Stimulated activated CD8-positive, alpha-beta memory T cell treated with anti-CD3 and anti-CD28 coated beads, Interleukin-7, amount 100 ng/mL, for 1 hour (primary cell): ENCODE results near the gene EDC3.
"Not testable (repeated sequence)": the region's sequence is repeated elsewhere in the genome, so short reads cannot be mapped to it uniquely, and the experiment has no call there.

Source experiments
- DNase-seq, 2 donors: peaks; one replicate each; pipeline ENCODE4 v3.0.0-alpha.2; 2020; ENCODE audit warnings: low read depth in 2 of 2

EDC3 gene

DNA sequence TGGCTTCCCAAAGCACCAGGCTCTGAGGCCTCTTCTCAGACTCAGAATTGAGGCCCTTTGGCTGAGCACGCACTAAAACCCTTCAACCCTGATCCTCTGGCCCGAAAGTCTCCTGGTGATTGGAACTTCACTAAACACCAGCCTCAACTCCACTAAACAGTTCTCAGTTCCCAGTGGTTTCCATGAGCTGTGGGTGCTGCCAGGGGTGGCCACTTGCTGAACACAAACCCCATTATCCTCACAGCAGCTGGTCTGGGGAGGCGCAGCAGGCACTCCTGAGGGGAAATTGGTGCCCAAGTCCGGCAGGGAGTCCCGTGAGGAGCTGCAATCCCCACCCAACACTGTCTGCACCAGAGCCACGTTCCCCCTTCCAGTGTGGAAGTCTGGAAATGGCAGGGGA, 84.0 kb downstream of the EDC3 start:
- no peak for DNase-seq

DNA sequence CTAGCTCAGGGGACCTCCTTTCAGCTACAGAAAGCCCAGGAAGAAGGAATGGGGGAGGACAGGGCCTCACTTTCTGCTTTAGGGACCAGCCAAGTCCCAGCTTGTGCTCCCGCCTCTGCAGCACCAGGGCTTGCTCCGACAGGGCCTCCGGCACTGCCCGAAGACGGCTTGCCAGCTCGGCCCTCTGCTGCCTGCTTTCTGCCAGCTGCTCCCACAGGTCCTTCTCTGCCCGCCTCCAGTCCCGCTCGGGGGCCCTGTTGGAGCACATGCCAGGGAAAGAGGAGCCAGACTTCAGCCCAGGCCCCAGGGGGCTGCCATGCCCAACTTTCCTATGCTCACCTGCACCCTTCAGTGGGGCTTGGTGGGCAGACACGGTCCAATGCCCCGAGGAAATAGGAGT, 84.5 kb downstream of the EDC3 start:
- DNase-seq = no peak

DNA sequence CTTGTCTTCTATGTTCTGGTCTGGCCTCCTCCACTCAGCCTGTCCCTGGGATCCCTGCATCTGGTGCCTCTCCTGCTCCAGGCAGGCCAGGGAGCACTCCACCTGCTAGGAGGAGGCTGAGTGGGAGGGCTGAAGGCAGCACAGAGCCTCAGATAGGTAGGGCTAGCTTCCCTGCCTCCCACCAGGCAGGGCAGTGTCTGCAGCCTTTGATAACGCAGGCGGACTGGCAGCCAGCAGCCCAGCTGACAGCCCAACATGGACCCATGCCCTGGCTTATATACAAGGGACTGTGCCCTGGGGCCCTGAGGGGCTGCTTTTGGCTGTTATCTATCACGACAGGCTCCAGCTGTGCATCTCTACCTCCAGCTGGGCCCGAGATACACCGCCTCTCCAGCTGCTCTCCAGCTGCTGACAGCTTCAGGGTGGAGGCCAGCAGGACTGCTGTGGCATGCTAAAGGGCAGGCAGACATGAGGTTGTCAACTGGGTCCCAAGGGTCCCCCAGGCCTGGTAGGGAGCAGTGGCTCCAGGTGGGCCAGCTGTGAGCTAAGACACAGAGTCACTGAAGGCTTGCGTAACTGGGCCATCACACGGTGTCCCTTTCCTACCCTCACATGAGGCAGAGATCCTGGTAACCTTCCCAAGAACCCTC, 85.4 kb downstream of the EDC3 start:
- no peak for DNase-seq

DNA sequence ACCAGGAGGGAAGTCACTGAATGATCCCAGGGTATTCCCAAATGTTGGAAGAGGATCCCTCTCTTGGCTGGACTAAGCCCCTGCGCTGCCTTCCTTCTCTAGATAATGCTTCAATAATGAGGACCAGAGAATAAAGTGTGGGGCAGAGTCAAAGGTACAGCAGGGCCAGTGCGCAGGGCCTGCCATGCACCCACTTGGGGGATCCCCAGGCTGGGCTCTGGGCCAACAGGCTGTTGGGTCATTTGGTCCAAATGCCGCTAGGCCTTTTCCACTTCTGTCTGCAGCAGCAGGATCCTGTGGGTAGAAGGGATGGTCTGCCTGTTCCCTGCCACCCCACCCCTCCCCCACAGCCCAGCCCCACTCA, 85.9 kb downstream of the EDC3 start:
- DNase-seq = no peak

DNA sequence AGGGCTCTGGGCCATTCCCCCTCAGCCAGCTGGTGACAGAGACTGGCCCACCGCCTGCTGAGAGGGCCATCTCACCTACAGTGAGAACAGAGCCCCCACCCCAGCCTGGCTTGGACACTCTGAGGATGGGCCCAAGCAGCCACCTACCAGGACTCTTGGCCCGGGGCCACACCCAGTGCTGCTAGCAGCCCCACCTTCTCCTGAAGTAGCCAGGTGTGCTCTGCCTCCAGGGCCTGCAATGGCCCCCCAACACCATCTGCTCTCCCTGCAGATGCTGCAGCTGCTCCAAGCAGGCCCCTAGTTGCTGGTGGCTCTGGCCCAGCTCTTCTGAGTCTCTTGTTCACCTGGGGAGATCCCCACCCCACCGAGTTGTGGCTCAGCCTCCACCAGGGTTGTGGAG, 87.0 kb downstream of the EDC3 start:
- DNase-seq = no peak

DNA sequence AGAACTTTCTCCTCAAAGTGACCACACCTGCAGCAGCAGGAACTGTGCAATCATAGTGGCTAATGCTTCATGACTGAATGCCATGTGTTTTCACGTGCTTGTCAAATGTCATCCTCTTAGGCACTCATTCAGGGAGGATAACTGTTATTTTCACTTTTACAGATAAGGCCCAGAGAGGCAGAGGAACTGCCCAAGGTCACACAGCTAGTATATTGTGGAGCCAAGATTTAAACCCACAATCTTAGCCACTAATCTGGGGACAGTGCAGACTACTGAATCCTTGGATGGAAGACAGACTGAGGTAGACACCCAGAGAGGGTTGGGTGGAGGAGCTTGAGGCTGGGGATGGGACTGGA, 90.1 kb downstream of the EDC3 start:
- no peak for DNase-seq

DNA sequence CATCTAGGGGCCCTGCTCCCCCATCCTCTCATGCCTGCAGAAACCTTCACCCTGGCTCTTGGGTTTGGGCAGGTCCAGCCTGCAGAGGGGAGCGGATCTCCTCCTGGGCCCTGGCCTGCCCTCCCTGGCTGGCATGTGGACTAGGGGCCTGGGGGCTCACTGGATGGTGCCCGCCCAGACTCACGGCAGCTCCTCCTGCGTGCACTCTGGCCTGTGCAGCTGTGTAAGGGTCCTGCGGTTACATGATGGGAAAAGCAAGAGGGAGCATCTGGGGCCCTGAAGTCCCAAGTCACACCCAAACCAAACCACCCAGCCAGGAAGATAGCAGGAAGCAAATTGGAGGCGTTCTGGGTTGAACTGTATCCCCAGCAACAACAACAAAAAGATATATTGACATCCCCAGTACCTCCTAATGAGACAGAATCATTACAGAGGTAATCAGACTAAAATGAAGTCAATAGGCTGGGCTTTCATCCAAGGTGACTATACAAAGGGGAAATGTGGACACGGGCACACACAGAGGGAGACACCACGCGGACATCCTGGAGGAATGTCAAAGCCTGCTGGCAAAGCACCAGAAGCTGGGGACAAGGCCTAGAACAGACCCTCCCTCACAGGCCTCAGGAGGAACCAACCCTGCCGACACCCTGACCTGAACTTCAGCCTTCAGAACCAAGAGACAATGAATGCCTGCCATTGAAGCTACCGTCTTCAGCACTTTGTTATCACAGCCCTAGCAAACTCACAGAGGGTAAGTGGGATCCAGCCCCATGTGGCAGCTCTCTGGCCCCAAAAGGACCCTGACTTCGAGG, 90.6 kb downstream of the EDC3 start:
- no peak for DNase-seq

DNA sequence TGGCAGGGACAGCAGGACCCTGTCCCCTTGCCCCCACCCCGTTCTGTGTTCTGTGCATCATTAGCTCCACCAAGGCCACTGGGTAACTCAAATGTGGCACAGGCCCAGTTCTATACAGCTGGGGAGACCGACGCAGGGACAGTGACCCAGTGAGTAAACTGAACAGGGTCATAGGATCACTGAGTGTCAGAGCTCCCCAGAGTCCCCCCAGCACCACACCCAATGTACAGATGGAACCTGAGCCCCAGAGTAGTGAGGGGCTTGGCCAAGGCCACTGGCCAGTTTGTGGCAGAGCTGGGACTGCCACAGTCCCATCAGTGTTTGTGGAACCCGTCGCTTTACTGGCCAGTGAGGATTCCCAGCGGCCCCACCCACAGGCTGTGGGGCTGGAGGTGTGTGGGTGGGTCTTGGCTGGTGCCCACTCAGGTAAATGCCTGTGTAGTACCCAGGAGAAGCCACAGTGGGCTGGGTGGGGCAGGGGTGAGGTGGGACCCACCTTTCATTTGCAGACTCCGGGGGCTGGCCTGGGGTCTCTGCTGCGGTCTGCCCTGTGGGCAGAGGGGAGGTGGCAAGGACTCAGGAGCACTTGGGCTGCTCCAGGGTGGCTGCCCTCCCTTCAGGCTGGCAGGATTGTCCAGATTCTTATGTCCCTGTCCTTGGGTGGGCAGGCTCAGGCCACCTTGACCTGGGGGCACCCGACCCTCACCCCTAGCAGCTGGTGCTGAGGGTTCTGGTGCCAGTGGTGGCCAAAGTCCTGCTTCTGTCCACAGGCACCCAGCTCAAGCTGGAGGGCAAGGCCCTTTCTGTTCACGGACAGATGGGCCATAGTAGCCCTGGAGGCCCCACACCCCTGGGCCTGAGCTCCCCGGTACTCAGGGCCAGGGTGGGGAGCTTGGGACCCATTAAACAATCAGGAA, 91.8 kb downstream of the EDC3 start:
- no peak for DNase-seq

DNA sequence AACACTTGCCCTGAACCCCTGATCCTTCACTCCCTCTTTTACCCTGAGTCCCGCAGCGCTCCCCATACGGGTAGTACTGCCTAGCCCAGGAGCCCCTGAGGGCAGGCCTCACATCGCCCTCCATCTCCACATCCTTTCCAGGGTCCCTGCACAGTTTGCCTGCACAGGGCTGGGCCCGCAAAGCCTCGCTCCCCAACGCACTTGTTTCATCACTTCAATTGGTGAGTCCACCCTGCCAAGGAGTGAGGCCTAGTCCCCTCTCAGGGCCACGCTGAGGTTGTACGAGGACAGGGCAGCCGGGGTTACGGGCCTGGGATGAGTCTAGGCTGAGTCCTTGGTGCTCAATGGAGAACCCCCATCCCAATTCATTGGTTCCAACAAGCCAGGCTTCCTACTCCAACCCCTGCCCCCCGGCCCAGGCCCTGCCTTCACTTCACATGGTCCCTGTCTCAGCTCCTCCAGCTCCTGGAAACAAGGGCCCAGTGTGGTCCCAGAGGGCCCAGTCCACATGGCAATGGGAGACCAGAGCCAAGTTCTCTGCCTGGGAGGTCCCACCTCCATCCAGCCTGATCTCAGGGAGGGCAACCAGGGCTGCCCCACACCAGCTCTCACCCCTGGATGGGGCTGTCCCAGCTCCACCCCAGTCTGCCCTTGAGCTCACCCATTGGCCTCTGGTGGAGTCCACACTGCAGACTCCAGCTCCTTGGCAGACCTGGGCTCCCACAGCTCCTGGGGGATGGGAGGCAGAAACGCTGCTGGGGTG, 92.6 kb downstream of the EDC3 start:
- no peak for DNase-seq

DNA sequence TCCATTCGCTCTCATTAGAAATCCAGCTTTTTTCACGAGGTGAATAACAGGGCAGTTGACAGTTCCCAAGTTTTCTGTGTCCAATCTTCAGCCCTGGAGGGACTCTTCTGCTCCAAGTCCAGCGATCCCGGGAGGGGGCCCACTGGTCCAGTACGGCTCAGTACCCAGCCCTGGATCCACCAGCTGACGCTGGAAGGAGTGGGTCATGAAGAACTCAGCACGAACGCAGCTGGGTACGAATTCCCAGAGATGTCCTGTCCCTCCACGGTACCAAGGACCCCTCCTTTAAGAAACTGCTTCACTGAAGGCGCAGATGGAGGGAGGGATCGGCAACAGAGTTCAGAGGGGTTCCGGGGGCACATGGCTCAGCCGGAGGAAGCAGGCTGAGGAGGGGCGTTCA, 96.7 kb downstream of the EDC3 start:
- no peak for DNase-seq

DNA sequence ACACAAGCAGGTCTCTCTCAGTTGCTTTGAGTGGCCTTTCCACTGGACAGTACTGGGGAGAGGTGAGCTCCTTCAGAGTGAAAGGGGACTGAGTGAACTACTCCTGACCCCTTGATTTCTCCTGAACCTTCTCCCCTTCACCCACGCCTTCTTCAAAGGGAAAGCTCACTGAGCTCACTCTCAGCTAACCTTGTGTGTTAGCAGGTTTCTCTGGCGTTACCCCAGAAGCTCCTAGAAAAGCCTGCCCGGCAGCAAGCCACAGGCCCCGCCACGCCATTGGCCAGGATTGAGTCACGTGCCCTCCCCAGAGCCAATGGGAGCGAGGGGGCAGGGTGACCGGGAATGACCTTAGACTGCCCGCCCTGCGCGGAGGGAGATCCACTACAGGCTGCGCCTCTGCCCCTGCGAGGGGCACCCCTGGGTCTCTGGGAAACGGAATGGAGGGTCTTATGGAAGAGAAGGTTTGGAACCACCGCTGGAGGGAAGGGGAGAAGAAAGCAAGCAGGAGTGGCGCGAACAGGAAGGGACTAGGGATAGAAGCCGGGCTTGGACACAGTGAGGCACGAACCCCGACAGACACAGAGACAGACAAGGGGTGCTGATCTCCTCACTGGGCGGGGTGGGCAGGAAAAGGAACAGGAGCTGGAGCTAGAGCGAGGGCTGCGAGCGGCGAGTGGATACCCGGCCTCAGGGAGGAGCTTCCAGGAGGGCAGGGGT, 97.5 kb downstream of the EDC3 start:
- DNase-seq = peak; percentile 71 to 78

DNA sequence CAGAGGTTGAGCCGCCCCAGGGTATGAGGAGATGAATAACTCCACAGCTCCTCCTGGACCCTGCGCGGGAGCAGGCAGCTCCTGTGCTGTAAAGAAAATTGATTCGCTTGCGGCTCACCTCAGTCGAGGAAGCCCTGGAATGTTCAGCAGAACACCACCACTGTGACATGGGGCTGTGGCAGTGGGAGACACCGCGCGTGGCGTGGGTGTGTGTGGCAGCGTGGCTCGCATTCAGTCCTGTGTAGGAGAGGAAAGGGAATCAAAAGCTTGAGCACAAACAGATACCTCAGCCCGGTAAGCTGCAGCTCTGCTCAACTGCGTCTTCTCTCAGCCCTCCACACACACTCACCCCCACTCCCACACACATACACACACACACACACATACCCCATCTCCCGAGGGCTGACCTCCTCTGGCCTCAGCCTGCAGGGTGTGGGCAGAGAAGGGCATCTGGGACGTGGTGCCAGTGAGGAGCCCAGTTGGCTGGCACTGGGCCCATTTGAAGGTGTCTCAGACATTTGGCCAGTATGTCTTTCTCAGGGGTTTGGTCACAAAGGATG, 98.6 kb downstream of the EDC3 start:
- DNase-seq = not testable (repeated sequence)

DNA sequence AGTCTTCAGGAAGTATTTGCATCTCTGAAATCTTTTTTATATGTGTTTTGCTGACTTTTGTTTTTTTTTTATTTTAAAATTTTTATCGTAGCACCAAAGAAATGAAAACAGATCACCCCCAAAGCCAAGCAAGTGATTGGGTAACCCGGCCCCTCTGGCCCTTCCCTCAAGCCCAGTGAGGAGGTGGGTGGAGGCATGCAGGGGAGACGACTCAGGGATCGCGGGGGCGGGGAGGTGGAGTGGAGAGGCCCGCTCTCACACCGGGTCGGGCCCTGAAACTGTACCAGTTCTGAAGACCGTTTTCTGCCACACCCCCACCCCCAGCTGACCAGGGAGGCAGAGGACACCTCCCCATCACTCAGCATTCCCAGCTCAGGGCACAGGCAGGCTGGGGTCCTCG, 99.1 kb downstream of the EDC3 start:
- DNase-seq = not testable (repeated sequence)

DNA sequence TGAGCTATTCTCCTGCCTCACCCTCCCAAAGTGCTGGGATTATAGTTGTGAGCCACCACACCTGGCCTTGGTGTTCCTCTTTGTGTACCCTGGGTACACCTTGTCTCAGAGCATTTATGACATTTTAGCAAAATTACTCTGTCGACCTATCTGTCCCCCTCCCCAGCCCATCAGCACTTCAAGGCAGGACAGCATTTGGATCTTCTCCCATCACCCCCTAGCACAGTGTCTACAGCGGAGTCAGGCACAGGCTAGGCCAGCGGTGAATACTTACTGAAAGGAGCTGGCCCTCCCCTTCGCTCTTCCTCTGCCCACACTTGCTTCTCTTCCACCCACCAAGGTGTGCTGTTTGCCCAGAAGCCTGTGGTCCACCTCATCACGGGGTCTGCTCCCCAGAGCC, 100.6 kb downstream of the EDC3 start:
- DNase-seq = no peak

DNA sequence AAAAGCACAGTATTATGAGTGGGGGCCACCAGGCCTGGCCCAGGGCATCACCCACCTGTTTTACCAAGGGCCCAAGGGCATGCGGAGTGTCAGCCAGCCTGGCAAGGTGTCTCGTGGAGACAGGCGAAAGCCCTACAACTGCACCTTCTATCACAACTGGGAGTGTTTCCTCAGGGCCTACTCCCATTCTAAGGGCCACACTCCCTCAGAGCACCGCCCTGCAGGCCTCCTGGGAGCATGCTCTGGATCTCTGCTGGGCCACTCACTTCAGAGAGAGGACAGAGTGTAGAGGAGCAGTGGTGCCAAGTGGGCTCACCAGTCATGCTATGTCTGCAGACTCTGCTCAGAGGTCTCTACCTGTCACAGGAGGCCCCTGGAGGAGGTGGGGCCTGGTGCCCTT, 101.4 kb downstream of the EDC3 start:
- DNase-seq = no peak

DNA sequence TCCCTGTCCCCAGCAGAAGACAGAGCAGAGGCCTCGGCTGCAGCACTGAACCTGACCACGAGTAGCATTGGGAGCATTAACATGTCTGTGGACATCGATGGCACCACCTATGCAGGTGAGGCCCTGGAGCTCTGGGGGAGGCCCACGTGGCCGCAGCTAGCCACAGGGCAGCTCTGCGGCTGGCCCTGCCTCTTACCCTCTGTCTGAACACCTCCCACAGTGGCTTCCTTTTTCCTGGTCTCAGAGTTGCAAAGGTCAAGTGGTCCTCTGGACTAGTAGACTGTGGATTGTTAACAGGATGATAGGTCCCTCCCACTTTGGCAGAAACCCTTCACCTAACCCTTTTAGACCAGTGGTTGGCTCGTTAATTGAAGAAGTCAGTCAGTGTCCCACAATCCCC, 102.7 kb downstream of the EDC3 start:
- no peak for DNase-seq

DNA sequence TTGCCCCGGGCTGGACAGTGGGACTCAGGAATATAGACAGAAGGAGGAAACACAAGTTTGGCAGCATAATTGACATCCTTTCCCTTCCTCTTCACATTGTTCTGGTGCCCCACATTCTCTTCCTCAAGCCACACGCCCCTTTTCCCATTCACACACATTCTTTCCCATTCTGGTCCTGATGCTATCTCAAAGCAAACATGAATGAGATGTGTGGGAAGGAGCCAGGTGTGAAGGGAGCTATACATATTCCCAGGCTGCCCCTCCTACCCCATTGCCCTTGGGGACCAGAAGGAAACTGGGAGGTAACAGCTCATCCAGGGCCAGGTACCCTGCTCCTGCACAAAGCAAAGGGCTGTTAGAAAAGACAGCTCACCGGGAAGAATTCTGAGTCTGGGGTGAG, 103.6 kb downstream of the EDC3 start:
- no peak for DNase-seq

DNA sequence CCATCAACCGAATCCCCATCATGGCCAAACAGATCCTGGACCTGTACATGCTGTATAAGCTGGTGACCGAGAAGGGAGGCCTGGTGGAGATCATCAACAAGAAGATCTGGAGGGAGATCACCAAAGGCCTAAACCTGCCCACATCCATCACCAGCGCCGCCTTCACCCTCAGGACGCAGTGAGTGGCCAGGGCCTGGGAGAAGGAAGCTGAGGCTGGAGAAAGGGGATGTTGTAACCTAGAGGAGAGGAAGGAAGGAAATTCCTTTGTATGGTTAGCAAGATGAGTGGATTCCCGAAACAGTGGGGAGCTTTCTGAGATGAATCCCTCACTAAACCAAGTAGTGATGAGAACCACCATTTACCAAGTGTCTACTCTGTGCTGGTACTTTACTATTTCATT, 106.0 kb downstream of the EDC3 start:
- no peak for DNase-seq

DNA sequence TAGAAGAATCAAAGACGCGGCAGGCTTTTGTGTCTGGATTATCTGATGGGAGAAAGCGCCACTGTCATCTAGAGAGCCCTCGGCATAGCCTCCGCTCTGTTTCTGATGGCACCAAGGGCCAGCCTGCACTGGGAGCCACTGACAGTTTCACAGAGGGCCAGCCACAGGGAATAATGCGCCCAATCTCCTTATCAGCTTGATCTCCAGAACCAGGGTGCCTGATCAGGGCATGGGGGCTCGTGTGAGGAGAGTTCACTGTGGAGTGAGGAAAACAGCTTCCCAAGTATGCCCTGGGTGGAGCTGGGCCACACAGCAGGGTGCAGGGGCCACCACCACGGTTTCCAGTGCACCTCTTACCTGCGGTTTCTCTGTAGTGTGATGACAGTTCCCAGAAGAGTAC, 110.0 kb downstream of the EDC3 start:
- DNase-seq = no peak

DNA sequence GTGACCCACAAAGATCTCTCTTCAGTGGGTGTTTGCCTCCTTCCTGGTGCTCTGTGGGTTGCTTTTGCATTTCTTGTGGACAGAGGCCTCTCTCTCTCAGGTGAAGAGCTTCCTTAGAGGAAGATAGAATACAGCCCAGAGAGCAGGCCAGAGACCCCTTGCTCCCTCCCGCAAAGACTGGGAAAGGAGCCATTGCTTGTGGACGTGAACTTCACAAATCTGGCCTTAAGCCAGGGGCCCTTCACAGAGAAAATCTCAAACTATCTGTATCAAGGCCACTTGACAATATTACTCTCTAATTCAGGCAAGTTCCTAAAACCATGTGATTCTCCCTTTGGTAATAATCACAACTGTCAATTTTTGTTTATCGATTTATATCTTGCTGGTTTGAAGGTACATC, 110.6 kb downstream of the EDC3 start:
- DNase-seq = no peak

DNA sequence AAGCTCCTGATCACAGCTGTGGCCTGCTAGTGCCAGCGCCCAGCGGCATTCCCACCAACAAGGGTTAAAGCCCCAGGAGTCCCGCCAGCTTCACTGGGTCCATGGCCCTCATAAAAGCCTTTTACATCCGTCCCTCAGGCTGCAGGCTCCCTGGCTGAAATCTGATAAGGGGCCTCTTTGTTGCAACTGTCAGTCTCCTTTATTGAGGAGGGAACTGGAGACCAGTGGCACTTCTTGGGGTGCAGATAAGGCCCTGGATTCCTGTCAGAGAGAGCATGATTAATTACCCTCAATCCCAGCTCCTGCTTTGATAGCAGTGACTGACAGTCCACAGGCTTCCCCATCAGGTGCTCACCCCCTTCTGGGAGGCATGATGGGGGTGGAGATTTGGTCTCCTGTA, 111.0 kb downstream of the EDC3 start:
- no peak for DNase-seq
